HepG2 (cell line): ENCODE measurements around the gene SPACA4. TPM values are rescaled to one million over a fixed set of nuclear protein-coding genes. Genes with fewer than 3 reads are reported as not detected.
A peak's percentile ranks its signal among the peaks of the same experiment; 100 is the strongest.

Experiments used
- ATAC-seq: fragments of 200-7000 bp; cut with Tn5 transposase; 3 replicates; pipeline ENCODE4 v1.9.1; 2020; ENCODE audit warnings: mild to moderate bottlenecking, moderate library complexity
- BruUV-seq: library from RNA; stranded (reverse); fragments of 400-500 nt; replicated peaks from 2 replicates; lab custom pipeline; 2021; lab: Mats Ljungman, UMichigan
- CTCF ChIA-PET: fragments of 300-600 bp; formaldehyde crosslinking; extraction: SDS; loops from one replicate; lab custom pipeline; 2021; ENCODE audit warnings: low total read pairs, inconsistent platforms, low intra/inter-chr PET ratio; lab: Yijun Ruan, JAX
- POLR2A ChIA-PET: fragments of 350-600 bp; sonication (Branson Sonifier 250); formaldehyde crosslinking; loops from one replicate; lab custom pipeline; 2020; ENCODE audit warnings: antibody characterized with exemption, inconsistent platforms; lab: Yijun Ruan, JAX
- DNase-seq: peaks from one replicate; pipeline ENCODE4 v3.0.0-alpha.2; 2015; ENCODE audit warnings: low spot score
- FAIRE-seq: peaks from 3 replicates; lab custom pipeline; 2011; peaks lifted over from hg19 to GRCh38; lab: Jason Lieb, UNC
- H2AFZ ChIP-seq: one replicate; pipeline ENCODE4 v1.6.1; 2011; ENCODE audit warnings: low read length, inconsistent platforms
- H3K27ac ChIP-seq: fragments of 300-600 bp; 3 replicates; pipeline ENCODE4 v1.8.0; 2011; ENCODE audit warnings: mixed run types, mild to moderate bottlenecking, mixed read lengths, low read length, inconsistent platforms; ENCODE audit not compliant: insufficient read depth; ENCODE audit errors: extremely low read length
- H3K27me3 ChIP-seq, 2 experiments: fragments of 200-600 bp in 1 of 2; 2 replicates in 1 of 2; 3 replicates in 1 of 2; pipeline versions ENCODE4 v1.6.0 to v1.8.0; 2011; ENCODE audit warnings: low read length in 2 of 2, mild to moderate bottlenecking in 2 of 2, moderate library complexity in 2 of 2, inconsistent platforms in 1 of 2; ENCODE audit not compliant: insufficient read depth in 2 of 2, control insufficient read depth in 1 of 2
- H3K36me3 ChIP-seq, 2 experiments: fragments of 200-600 bp in 1 of 2; replicated peaks in 1 of 2; 2 replicates in 1 of 2; 3 replicates in 1 of 2; pipeline versions ENCODE4 v1.5.1 to v1.8.0; 2011; ENCODE audit warnings: low read length in 2 of 2, inconsistent platforms in 1 of 2; ENCODE audit not compliant: insufficient read depth in 2 of 2, control insufficient read depth in 1 of 2
- H3K4me1 ChIP-seq: 2 replicates; pipeline ENCODE4 v1.5.1; 2012; ENCODE audit warnings: low read length, inconsistent platforms; ENCODE audit not compliant: insufficient read depth
- H3K4me2 ChIP-seq: 2 replicates; pipeline ENCODE4 v1.6.0; 2011; ENCODE audit warnings: low read depth, low read length, inconsistent platforms
- H3K4me3 ChIP-seq, 3 experiments: fragments of 200-600 bp in 1 of 3; sonication (generic), shearing (Covaris generic) in 1 of 3; replicated peaks in 1 of 3; 2 replicates each; pipeline ENCODE4 v1.5.1; 2011 to 2016; ENCODE audit warnings: low read length in 3 of 3, inconsistent platforms in 2 of 3, low read depth in 2 of 3, mild to moderate bottlenecking in 2 of 3, control low read depth in 1 of 3, mixed read lengths in 1 of 3; ENCODE audit not compliant: insufficient read depth in 1 of 3
- H3K79me2 ChIP-seq: one replicate; pipeline ENCODE4 v1.6.1; 2011; ENCODE audit warnings: low read length, inconsistent platforms; ENCODE audit not compliant: insufficient read depth
- H3K9ac ChIP-seq: 2 replicates; pipeline ENCODE4 v1.6.0; 2011; ENCODE audit warnings: mild to moderate bottlenecking, low read depth, low read length, inconsistent platforms; ENCODE audit not compliant: insufficient read depth
- H3K9me3 ChIP-seq: 2 replicates; pipeline ENCODE4 v1.5.1; 2012; ENCODE audit warnings: mild to moderate bottlenecking, low read length
- H4K20me1 ChIP-seq: 2 replicates; pipeline ENCODE4 v1.6.0; 2011; ENCODE audit warnings: inconsistent platforms, mild to moderate bottlenecking, low read length, moderate library complexity; ENCODE audit not compliant: insufficient read depth
- ETV6 ChIP-seq: sonication (generic); formaldehyde crosslinking; conservative IDR thresholded peaks from 2 replicates; pipeline ENCODE4 v1.4.0; 2020; ENCODE audit warnings: missing genetic modification reagents
- FLYWCH1 ChIP-seq: sonication (generic); formaldehyde crosslinking; IDR thresholded peaks from 2 replicates; pipeline ENCODE4 v1.8.1; 2023; ENCODE audit warnings: mild to moderate bottlenecking, missing genetic modification reagents
- KDM5A ChIP-seq: fragments of 200-600 bp; sonication (generic); IDR thresholded peaks from 2 replicates; pipeline ENCODE4 v1.7.0; 2018; ENCODE audit warnings: antibody characterized with exemption, mild to moderate bottlenecking, low read length, borderline replicate concordance
- KIAA2018 ChIP-seq: sonication (generic); formaldehyde crosslinking; IDR thresholded peaks from 2 replicates; pipeline ENCODE4 v1.5.0; 2020; ENCODE audit warnings: mild to moderate bottlenecking, missing genetic modification reagents, borderline replicate concordance
- NR2F1 ChIP-seq, 2 experiments: fragments of 450-650 bp in 1 of 2; formaldehyde crosslinking in 1 of 2; IDR thresholded peaks; 2 replicates each; pipeline versions ENCODE4 v1.5.0 to v1.6.1; 2016 to 2020; ENCODE audit warnings: mild to moderate bottlenecking in 1 of 2, missing compliant biosample characterization in 1 of 2, missing genetic modification reagents in 1 of 2, moderate library complexity in 1 of 2
- NR2F2 ChIP-seq: IDR thresholded peaks from 2 replicates; pipeline ENCODE4 v1.6.1; 2012; ENCODE audit warnings: low read depth, inconsistent platforms, borderline replicate concordance
- ZNF3 ChIP-seq: IDR thresholded peaks from 2 replicates; pipeline ENCODE4 v1.7.0; 2017; ENCODE audit warnings: inconsistent platforms
- ZNF562 ChIP-seq: sonication (generic); formaldehyde crosslinking; IDR thresholded peaks from 2 replicates; pipeline ENCODE4 v1.8.0; 2022; ENCODE audit warnings: missing genetic modification reagents, borderline replicate concordance
- ZNF773 ChIP-seq: sonication (generic); formaldehyde crosslinking; IDR thresholded peaks from 2 replicates; pipeline ENCODE4 v1.4.0; 2020; ENCODE audit warnings: missing genetic modification reagents, borderline replicate concordance
- WGBS: methylation state at CpG from one replicate; pipeline ENCODE4 v1.1.6; 2017; ENCODE audit warnings: low lambda C conversion rate; 5-methylcytosine and 5-hydroxymethylcytosine counted together
- in situ Hi-C: cut with HindIII; loops from 2 replicates; pipeline ENCODE4 v1.10.0; 2017; ENCODE audit warnings: low pct_unique_long_range_greater_than_20kb; ENCODE audit not compliant: extremely low pct_ligation_motif_present
- intact Hi-C: fragments of 100-400 bp; cut with micrococcal nuclease; formaldehyde crosslinking; loops from one replicate; pipeline ENCODE4 v1.10.0; 2022; ENCODE audit not compliant: unreplicated experiment
- polyA plus RNA-seq, 8 experiments: library from polyadenylated mRNA; depleted of rRNA in 3 of 8; stranded (reverse) in 7 of 8; unstranded in 1 of 8; fragments of >200 nt; fragmentation: Illumina TruSeq in 4 of 8; extraction: Trizol in 4 of 8; gene quantifications; 2 replicates each; pipeline versions ENCODE4 v1.2.1 to v1.2.3, GENCODE V29; 2011 to 2016; ENCODE audit warnings: low read depth in 4 of 8, missing spikeins in 1 of 8, mixed read lengths in 1 of 8; ENCODE audit not compliant: insufficient read depth in 1 of 8
- total RNA-seq, 5 experiments: library from RNA; depleted of rRNA; stranded (reverse); fragments of >200 nt; fragmentation: Illumina TruSeq; extraction: Trizol; gene quantifications; 2 replicates each; pipeline ENCODE4 v1.2.3, GENCODE V29; 2016; ENCODE audit warnings: low read depth in 1 of 5

The SPACA4 gene
- total and polyA plus RNA-seq, 2 of the 13 experiments (the other 11 are each of a cell fraction or from before 2014, with no cell fraction given), result not detected

GRCh38 chr19:48618278-48618915, 11.9 kb downstream of the SPACA4 start:
- peak overlapping the region; percentile 96 for H3K9ac ChIP-seq
- peak overlapping the region; percentile 76 for H3K27ac ChIP-seq
- no peak for ATAC-seq
- TF ChIP-seq ZNF773 (CRISPR knock-in tag) (0 out of 2 replicates have a peak, but pooled peaks have one; percentile 4), ZNF562 (CRISPR knock-in tag) (no peak), KIAA2018 (CRISPR knock-in tag) (no peak), NR2F1 (CRISPR knock-in tag; IDR thresholded peaks at IDR 0.05) (0 out of 4 replicates have a peak, but pooled peaks of 1 of the 2 experiments have one; percentile 27), ZNF3 (CRISPR knock-in tag) (no peak), NR2F2 (peak; percentile 11; the same call in 1 of the 2 replicates), KDM5A (peak; percentile 91; the same call in 1 of the 2 replicates), FLYWCH1 (CRISPR knock-in tag) (0 out of 2 replicates have a peak, but pooled peaks have one; percentile 17), ETV6 (CRISPR knock-in tag) (no peak)
- TF ChIP-seq, all 625 proteins: peak for 5
- Histone ChIP-seq H3K9me3 (no peaks in the 10 kb centered on the region), H4K20me1 (peaks cover 38% of the 10 kb centered on the region), H3K36me3 (peaks cover 15 to 28% of the 10 kb centered on the region in 2 experiments), H3K4me3 (peak overlapping the region; percentile 89 to 99 (median 89)), H3K4me2 (peak overlapping the region; percentile 89), H3K27me3 (no peaks in the 10 kb centered on the region; a peak in 1 of 5 replicates), H2AFZ (no peak overlapping the region), H3K4me1 (peaks cover 47% of the 10 kb centered on the region), H3K79me2 (peaks cover 33% of the 10 kb centered on the region)
- 2% methylated on average over 18 of the region's 18 CpGs for WGBS
- DNase-seq, result no peak
- TSS peak; percentile 84 for BruUV-seq
- POLR2A ChIA-PET, result interaction anchor here (0.6 to 1.6 kb wide), 30 partner anchors 8 to 463 kb away, joined by 3 to 61 read pairs (median 6); partner anchors contain the start of genes CA11, DBP, NUCB1 and SPACA4
- CTCF ChIA-PET, result no interaction called here
- in situ Hi-C loops (no loop called here), intact Hi-C loops (loop anchor here (2.0 kb wide), 1 partner anchor 16 kb away; no protein-coding TSS in a partner anchor)
- FAIRE-seq, result peak; percentile 15
